A549 (cell line): Measurements from ENCODE around the gene BCL2. TPM values are rescaled to one million over a fixed set of nuclear protein-coding genes. Genes with fewer than 3 reads are reported as not detected.
A peak's percentile ranks its signal among the peaks of the same experiment; 100 is the strongest.
"Not testable (repeated sequence)": the region's sequence is repeated elsewhere in the genome, so short reads cannot be mapped to it uniquely, and the experiment has no call there.

Source experiments
- ATAC-seq, 2 experiments: fragments of 200-7000 bp in 1 of 2; fragments of >200 bp in 1 of 2; cut with Nextera tagmentation in 1 of 2; cut with Tn5 transposase in 1 of 2; 3 replicates each; pipeline versions ENCODE4 v1.8.0 to v1.9.1; 2018 to 2020; ENCODE audit warnings: mild to moderate bottlenecking in 1 of 2, moderate library complexity in 1 of 2
- CTCF ChIA-PET: fragments of 300-600 bp; sonication (Branson Sonifier 250); formaldehyde crosslinking; extraction: SDS; loops from one replicate; lab custom pipeline; 2021; ENCODE audit warnings: antibody characterized with exemption, inconsistent platforms; lab: Yijun Ruan, JAX
- POLR2A ChIA-PET: fragments of 350-600 bp; formaldehyde crosslinking; extraction: SDS; loops from one replicate; lab custom pipeline; 2021; ENCODE audit warnings: antibody characterized with exemption, inconsistent platforms; lab: Yijun Ruan, JAX
- DNase-seq, 2 experiments: peaks; one replicate each; pipeline versions ENCODE4 v3.0.0 to v3.0.0-alpha.2; 2011 to 2016; ENCODE audit warnings: low read depth in 1 of 2, low spot score in 1 of 2
- FAIRE-seq: peaks from 2 replicates; lab custom pipeline; 2011; peaks lifted over from hg19 to GRCh38; lab: Jason Lieb, UNC
- H3K27ac ChIP-seq, 2 experiments: fragments of >200 bp; sonication (Bioruptor Twin); formaldehyde crosslinking; 3 replicates each; pipeline ENCODE4 v1.5.1; 2016 to 2017
- H3K4me1 ChIP-seq: fragments of >200 bp; sonication (Bioruptor Twin); formaldehyde crosslinking; 3 replicates; pipeline ENCODE4 v1.6.1; 2016
- H3K4me2 ChIP-seq: fragments of >200 bp; sonication (Bioruptor Twin); formaldehyde crosslinking; 3 replicates; pipeline ENCODE4 v1.6.1; 2016
- H3K4me3 ChIP-seq: fragments of >200 bp; sonication (Bioruptor Twin); formaldehyde crosslinking; 3 replicates; pipeline ENCODE4 v1.5.1; 2016
- H3K9me3 ChIP-seq: fragments of >200 bp; sonication (Bioruptor Twin); formaldehyde crosslinking; 3 replicates; pipeline ENCODE4 v1.6.1; 2016
- BCL3 ChIP-seq: fragments of >200 bp; sonication (Bioruptor Twin); formaldehyde crosslinking; IDR thresholded peaks from 3 replicates; pipeline ENCODE4 v1.6.1; 2016
- CBX2 ChIP-seq: fragments of 200-600 bp; sonication (generic); IDR thresholded peaks from 2 replicates; pipeline ENCODE4 v1.6.1; 2016; ENCODE audit warnings: low read depth, mild to moderate bottlenecking, borderline replicate concordance
- CEBPB ChIP-seq, 2 experiments: fragments of >200 bp in 1 of 2; sonication (Bioruptor Twin) in 1 of 2; formaldehyde crosslinking in 1 of 2; IDR thresholded peaks; 2 replicates each; pipeline ENCODE4 v1.6.1; 2012 to 2016
- CHD4 ChIP-seq: fragments of 200-600 bp; sonication (generic); IDR thresholded peaks from 2 replicates; pipeline ENCODE4 v1.6.1; 2016; ENCODE audit warnings: antibody characterized with exemption, mild to moderate bottlenecking, borderline replicate concordance
- EHF ChIP-seq: fragments of 250-450 bp; sonication (Bioruptor Pico); IDR thresholded peaks from 2 replicates; pipeline ENCODE4 v1.5.0; 2020; ENCODE audit warnings: mild to moderate bottlenecking
- ELK1 ChIP-seq: fragments of 150-350 bp; IDR thresholded peaks from 2 replicates; pipeline ENCODE4 v1.6.1; 2014; ENCODE audit warnings: low read depth, mild to moderate bottlenecking, low read length
- EP300 ChIP-seq, 2 experiments: fragments of >200 bp; sonication (Bioruptor Twin); formaldehyde crosslinking; IDR thresholded peaks; 2 replicates in 1 of 2; 3 replicates in 1 of 2; pipeline ENCODE4 v1.6.1; 2016 to 2017
- FOSB ChIP-seq: fragments of 250-450 bp; sonication (Bioruptor Pico); IDR thresholded peaks from 2 replicates; pipeline ENCODE4 v1.5.0; 2020; ENCODE audit warnings: mild to moderate bottlenecking, moderate library complexity
- FOSL2 ChIP-seq, 2 experiments: fragments of 450-650 bp in 1 of 2; fragments of >200 bp in 1 of 2; sonication (Bioruptor Twin) in 1 of 2; formaldehyde crosslinking; IDR thresholded peaks; 2 replicates each; pipeline versions ENCODE4 v1.5.0 to v1.6.1; 2016 to 2020; ENCODE audit warnings: mild to moderate bottlenecking in 1 of 2, moderate library complexity in 1 of 2
- HEYL ChIP-seq: fragments of 250-450 bp; sonication (Bioruptor Pico); IDR thresholded peaks from 2 replicates; pipeline ENCODE4 v1.8.0; 2021; ENCODE audit warnings: mild to moderate bottlenecking, moderate library complexity
- JUN ChIP-seq, 2 experiments: fragments of >200 bp; sonication (Bioruptor Twin); formaldehyde crosslinking; IDR thresholded peaks; 2 replicates in 1 of 2; 3 replicates in 1 of 2; pipeline ENCODE4 v1.6.1; 2016 to 2017
- JUNB ChIP-seq: fragments of >200 bp; sonication (Bioruptor Twin); formaldehyde crosslinking; IDR thresholded peaks from 2 replicates; pipeline ENCODE4 v1.6.1; 2016
- MAFK ChIP-seq: fragments of 450-650 bp; IDR thresholded peaks from 2 replicates; pipeline ENCODE4 v1.6.1; 2014; ENCODE audit not compliant: partially characterized antibody
- POLR2A ChIP-seq: IDR thresholded peaks from 2 replicates; pipeline ENCODE4 v1.6.1; 2012; ENCODE audit warnings: mild to moderate bottlenecking, low read length
- RAD21 ChIP-seq, 2 experiments: fragments of >200 bp in 1 of 2; sonication (Bioruptor Twin) in 1 of 2; formaldehyde crosslinking in 1 of 2; IDR thresholded peaks in 1 of 2; conservative IDR thresholded peaks in 1 of 2; 2 replicates in 1 of 2; 3 replicates in 1 of 2; pipeline ENCODE4 v1.6.1; 2012 to 2018; ENCODE audit warnings: inconsistent platforms in 1 of 2
- RARB ChIP-seq: fragments of 250-450 bp; sonication (Bioruptor Pico); IDR thresholded peaks from 2 replicates; pipeline ENCODE4 v1.8.0; 2021; ENCODE audit warnings: mild to moderate bottlenecking, moderate library complexity
- RCOR1 ChIP-seq: fragments of 150-350 bp; IDR thresholded peaks from 2 replicates; pipeline ENCODE4 v1.6.1; 2014; ENCODE audit warnings: antibody characterized with exemption, low read length, low read depth
- RFX5 ChIP-seq: fragments of 450-650 bp; IDR thresholded peaks from 2 replicates; pipeline ENCODE4 v1.7.1; 2014; ENCODE audit warnings: antibody characterized with exemption, mild to moderate bottlenecking, moderate library complexity
- SMC3 ChIP-seq: fragments of >200 bp; sonication (Bioruptor Twin); formaldehyde crosslinking; IDR thresholded peaks from 3 replicates; pipeline ENCODE4 v1.6.1; 2018; ENCODE audit warnings: inconsistent platforms
- SREBF2 ChIP-seq: fragments of 450-650 bp; IDR thresholded peaks from 2 replicates; pipeline ENCODE4 v1.6.1; 2014; ENCODE audit warnings: mild to moderate bottlenecking, moderate library complexity
- WGBS: methylation state at CpG from one replicate; pipeline ENCODE4 v1.1.6; 2017; ENCODE audit errors: missing lambda C conversion rate; 5-methylcytosine and 5-hydroxymethylcytosine counted together
- polyA plus RNA-seq, 4 experiments: library from polyadenylated mRNA; depleted of rRNA in 3 of 4; stranded (reverse); fragments of >200 nt; fragmentation: RNase III in 1 of 4; extraction: RNeasy Plus Mini Kit Qiagen cat#74134 plus additional on column Dnase treatment in 1 of 4; gene quantifications; 2 replicates in 3 of 4; 3 replicates in 1 of 4; pipeline ENCODE4 v1.2.3, GENCODE V29; 2011 to 2017
- TF ChIP-seq, protein P1 (sequence below): fragments of >200 bp; sonication (Bioruptor Twin); formaldehyde crosslinking; IDR thresholded peaks from 3 replicates; pipeline ENCODE4 v1.5.1; 2016
- TF ChIP-seq, protein P2 (sequence below): fragments of 250-450 bp; sonication (Bioruptor Pico); IDR thresholded peaks from 2 replicates; pipeline ENCODE4 v1.5.0; 2020; ENCODE audit warnings: low read depth, mild to moderate bottlenecking, moderate library complexity

The BCL2 gene
- polyA plus RNA-seq, 2 of the 4 experiments (the other 2 are of a cell fraction) = 0.50 to 0.61 TPM

DNA sequence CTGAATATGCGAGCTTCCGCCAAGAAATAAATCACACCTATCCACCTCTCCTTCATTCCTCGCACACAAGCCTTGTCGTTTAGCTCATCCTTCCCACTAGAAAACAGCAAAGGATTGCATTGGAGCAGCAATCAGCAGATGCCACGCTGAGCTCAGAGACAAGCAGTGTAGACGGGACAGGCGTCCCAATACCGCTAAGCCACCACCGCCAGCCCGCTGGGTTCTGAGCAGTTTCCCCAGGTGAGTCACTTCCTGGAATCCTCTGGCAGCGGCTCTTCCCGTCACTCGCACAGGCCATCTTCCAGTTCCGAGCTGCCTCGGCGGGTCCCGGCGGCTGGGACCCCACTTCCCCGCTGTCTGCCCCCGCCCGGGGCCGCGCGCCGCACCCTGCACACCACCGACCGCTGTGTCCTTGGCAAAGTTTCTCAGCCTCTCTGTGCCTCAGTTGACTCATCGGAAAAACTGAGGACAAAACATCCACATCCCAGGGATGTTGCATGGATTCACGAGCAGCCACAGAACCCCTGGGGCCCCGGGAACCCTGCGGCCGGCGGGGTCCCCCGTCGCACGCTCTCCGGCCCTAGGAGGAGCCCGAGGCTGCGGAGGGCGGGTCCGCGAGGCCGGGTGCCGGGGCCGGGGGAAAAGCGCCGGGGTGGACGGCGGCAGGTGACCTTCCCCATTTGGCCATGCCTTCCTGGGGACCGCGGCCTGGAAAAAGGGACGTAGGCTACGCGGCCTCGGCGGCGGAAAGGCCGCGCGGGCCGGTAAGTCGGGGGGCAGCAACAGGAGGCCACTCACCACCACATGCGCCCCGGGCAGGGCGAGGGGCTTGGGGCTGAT is 46.9 kb upstream of the BCL2 start:
- FAIRE-seq = no peak
- POLR2A ChIA-PET = interaction anchor here (0.6 to 2.2 kb wide), 7 partner anchors 9 to 981 kb away, joined by 3 to 16 read pairs (median 4); partner anchors contain the start of gene VPS4B

GRCh38 chr18:63365876-63366212 is 46.3 kb upstream of the BCL2 start:
- ATAC-seq (no peak), FAIRE-seq (no peak), DNase-seq (peak in 1 of 2 experiments; percentile 3)
- TF ChIP-seq JUN (IDR thresholded peaks at IDR 0.05) = no peak
- Histone ChIP-seq H3K4me1 (0 out of 3 replicates have a peak, but pooled peaks cover 6% of the 10 kb centered on the region), H3K27ac (peak overlapping the region; percentile 82 to 94), H3K9me3 (0 out of 3 replicates have a peak, but pooled peaks cover 5% of the 10 kb centered on the region), H3K4me3 (peak overlapping the region; percentile 95), H3K4me2 (peak overlapping the region; percentile 96)
- ChIA-PET CTCF (interaction anchor here (1.0 to 2.4 kb wide), 4 partner anchors 9 to 384 kb away, joined by 3 to 14 read pairs (median 4); no protein-coding TSS in a partner anchor), POLR2A (interaction anchor here (0.9 to 2.2 kb wide), 3 partner anchors 9 to 56 kb away, joined by 3 to 10 read pairs (median 4); partner anchors contain the start of gene VPS4B)
- 7% methylated on average over 12 of the region's 12 CpGs for WGBS

More for the DNA sequence above, 46.9 kb upstream of the BCL2 start:
- CTCF ChIA-PET = interaction anchor here (1.0 to 2.4 kb wide), 4 partner anchors 10 to 384 kb away, joined by 3 to 14 read pairs (median 4); no protein-coding TSS in a partner anchor
- Histone ChIP-seq H3K4me1 (0 out of 3 replicates have a peak, but pooled peaks cover 6% of the 10 kb centered on the region), H3K9me3 (0 out of 3 replicates have a peak, but pooled peaks cover 5% of the 10 kb centered on the region), H3K4me2 (peak overlapping the region; percentile 96), H3K4me3 (peak overlapping the region; percentile 95), H3K27ac (peak overlapping the region; percentile 82 to 94)
- 3% methylated on average over 18 of the region's 65 CpGs for WGBS
- DNase-seq = peak; percentile 52 to 68
- TF ChIP-seq FOSB (CRISPR knock-in tag) = no peak
- TF ChIP-seq FOSL2 (IDR thresholded peaks at IDR 0.05) = no peak
- TF ChIP-seq FOSL2 (CRISPR knock-in tag; IDR thresholded peaks at IDR 0.05) = peak; percentile 75
- TF ChIP-seq RCOR1 = no peak
- ATAC-seq = peak; percentile 65 to 81

GRCh38 chr18:63363951-63364350 is 44.4 kb upstream of the BCL2 start:
- Histone ChIP-seq H3K4me2 (no peak overlapping the region), H3K4me3 (no peak overlapping the region), H3K27ac (no peak overlapping the region), H3K4me1 (0 out of 3 replicates have a peak, but pooled peaks cover 6% of the 10 kb centered on the region), H3K9me3 (0 out of 3 replicates have a peak, but pooled peaks cover under 1% of the 10 kb centered on the region)
- POLR2A ChIA-PET = no interaction called here
- ATAC-seq (no peak), DNase-seq (no peak), FAIRE-seq (no peak)
- WGBS = 90% methylated on average over 2 of the region's 2 CpGs
- CTCF ChIA-PET = interaction anchor here (0.6 to 2.4 kb wide), 4 partner anchors 14 to 938 kb away, joined by 3 to 14 read pairs (median 4); no protein-coding TSS in a partner anchor
- TF ChIP-seq RAD21 (conservative IDR thresholded peaks at IDR 0.05 in 1 of 2, IDR thresholded peaks at IDR 0.05 in 1 of 2) = no peak
- TF ChIP-seq CHD4 = no peak
- TF ChIP-seq HEYL (CRISPR knock-in tag) = no peak
- TF ChIP-seq EP300 (IDR thresholded peaks at IDR 0.05) = no peak
- no peak for TF ChIP-seq SREBF2
- TF ChIP-seq RFX5 = no peak
- TF ChIP-seq JUNB = no peak
- TF ChIP-seq MAFK = no peak
- no peak for TF ChIP-seq SMC3
- TF ChIP-seq FOSL2 (IDR thresholded peaks at IDR 0.05) = no peak
- TF ChIP-seq FOSL2 (CRISPR knock-in tag; IDR thresholded peaks at IDR 0.05) = no peak
- TF ChIP-seq, protein P1, sequence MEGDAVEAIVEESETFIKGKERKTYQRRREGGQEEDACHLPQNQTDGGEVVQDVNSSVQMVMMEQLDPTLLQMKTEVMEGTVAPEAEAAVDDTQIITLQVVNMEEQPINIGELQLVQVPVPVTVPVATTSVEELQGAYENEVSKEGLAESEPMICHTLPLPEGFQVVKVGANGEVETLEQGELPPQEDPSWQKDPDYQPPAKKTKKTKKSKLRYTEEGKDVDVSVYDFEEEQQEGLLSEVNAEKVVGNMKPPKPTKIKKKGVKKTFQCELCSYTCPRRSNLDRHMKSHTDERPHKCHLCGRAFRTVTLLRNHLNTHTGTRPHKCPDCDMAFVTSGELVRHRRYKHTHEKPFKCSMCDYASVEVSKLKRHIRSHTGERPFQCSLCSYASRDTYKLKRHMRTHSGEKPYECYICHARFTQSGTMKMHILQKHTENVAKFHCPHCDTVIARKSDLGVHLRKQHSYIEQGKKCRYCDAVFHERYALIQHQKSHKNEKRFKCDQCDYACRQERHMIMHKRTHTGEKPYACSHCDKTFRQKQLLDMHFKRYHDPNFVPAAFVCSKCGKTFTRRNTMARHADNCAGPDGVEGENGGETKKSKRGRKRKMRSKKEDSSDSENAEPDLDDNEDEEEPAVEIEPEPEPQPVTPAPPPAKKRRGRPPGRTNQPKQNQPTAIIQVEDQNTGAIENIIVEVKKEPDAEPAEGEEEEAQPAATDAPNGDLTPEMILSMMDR = no peak
- TF ChIP-seq, protein P2, sequence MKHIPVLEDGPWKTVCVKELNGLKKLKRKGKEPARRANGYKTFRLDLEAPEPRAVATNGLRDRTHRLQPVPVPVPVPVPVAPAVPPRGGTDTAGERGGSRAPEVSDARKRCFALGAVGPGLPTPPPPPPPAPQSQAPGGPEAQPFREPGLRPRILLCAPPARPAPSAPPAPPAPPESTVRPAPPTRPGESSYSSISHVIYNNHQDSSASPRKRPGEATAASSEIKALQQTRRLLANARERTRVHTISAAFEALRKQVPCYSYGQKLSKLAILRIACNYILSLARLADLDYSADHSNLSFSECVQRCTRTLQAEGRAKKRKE (CRISPR knock-in tag) = no peak
- no peak for TF ChIP-seq RARB
- no peak for TF ChIP-seq EHF (CRISPR knock-in tag)
- TF ChIP-seq BCL3 = no peak
- no peak for TF ChIP-seq CBX2
- no peak for TF ChIP-seq POLR2A
- no peak for TF ChIP-seq ELK1
- no peak for TF ChIP-seq CEBPB (IDR thresholded peaks at IDR 0.05)
- TF ChIP-seq, all 56 proteins: peak for 0

DNA sequence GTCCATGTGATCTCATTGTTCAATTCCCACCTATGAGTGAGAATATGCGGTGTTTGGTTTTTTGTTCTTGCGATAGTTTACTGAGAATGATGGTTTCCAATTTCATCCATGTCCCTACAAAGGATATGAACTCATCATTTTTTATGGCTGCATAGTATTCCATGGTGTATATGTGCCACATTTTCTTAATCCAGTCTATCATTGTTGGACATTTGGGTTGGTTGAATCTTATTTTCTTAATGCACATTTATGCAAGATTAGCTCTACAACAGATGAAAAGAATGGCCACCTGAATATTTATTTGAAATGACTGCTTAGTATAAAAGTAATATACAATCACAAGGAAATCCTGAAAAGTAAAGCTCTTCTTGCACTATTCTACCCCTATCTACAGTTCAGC is 43.9 kb upstream of the BCL2 start:
- H3K27ac ChIP-seq, POLR2A ChIA-PET, ATAC-seq, FAIRE-seq, H3K4me1 ChIP-seq, H3K4me2 ChIP-seq, H3K9me3 ChIP-seq, DNase-seq, H3K4me3 ChIP-seq: not testable (repeated sequence)
- WGBS = no CpG with 5 or more reads among the region's 2 CpGs
- CTCF ChIA-PET = interaction anchor here (0.6 to 1.7 kb wide), 4 partner anchors 10 to 938 kb away, joined by 3 to 4 read pairs (median 4); no protein-coding TSS in a partner anchor
